ENCODE data around the gene MPEG1. TPM values are rescaled to one million over a fixed set of nuclear protein-coding genes. Genes with fewer than 3 reads are reported as not detected.

The MPEG1 gene
- polyA plus RNA-seq, 2 of the 4 experiments (the other 2 are of a cell fraction), result not detected

DNA sequence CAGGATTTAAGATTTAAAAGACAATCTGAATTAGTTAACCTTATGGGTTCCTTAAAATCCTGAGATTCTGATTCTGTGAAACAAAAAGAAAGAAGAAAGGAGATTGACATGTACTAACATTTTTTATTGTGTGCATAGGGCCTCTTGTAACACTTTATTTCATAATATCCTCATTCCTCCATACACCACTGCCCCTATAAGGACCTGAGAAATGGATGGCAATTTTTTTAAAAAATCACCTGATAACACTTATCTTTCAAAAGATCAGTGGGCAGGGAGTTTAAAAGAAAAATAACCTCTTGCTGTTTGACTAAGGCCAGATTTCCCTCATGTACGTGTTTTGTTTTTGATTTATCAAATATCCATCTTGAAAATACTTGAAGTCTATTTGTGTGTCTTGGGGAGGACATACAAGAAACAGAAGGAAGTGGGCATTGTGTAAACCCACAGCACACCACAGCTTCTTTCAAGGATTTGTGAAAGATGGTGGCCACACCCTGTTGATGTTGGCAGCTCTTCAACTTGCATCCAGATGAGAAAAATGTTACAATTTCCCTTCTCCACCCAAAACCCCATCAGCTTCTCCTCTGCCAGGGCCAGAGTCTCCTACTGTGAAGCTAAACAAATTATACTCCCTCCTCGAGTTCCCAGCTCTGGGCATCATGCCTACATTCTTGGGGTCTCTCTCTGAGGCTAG is 35.0 kb upstream of the MPEG1 start:
- 1% methylated on average over 2 of the region's 2 CpGs for WGBS (ENCODE audit: missing lambda C conversion rate)

DNA sequence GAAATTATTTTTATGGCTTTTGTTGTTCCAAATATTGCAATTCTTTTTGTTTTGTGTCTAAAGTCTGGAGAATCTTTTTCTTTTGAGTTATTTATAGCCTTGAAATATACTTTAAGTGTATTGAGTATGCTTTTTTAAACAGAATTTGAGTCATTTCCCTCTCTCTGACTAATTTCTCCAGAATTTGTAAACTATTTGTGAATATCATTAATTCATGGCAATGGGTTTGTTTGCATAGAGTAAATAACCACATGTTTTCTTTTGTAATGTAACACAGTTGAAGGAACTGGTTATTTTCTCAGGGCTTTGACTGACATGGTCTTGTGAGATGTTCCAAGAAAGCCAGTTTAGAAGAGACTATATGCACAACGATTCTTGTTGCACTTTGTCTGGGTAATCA is 30.9 kb upstream of the MPEG1 start:
- TF ChIP-seq, protein P1, sequence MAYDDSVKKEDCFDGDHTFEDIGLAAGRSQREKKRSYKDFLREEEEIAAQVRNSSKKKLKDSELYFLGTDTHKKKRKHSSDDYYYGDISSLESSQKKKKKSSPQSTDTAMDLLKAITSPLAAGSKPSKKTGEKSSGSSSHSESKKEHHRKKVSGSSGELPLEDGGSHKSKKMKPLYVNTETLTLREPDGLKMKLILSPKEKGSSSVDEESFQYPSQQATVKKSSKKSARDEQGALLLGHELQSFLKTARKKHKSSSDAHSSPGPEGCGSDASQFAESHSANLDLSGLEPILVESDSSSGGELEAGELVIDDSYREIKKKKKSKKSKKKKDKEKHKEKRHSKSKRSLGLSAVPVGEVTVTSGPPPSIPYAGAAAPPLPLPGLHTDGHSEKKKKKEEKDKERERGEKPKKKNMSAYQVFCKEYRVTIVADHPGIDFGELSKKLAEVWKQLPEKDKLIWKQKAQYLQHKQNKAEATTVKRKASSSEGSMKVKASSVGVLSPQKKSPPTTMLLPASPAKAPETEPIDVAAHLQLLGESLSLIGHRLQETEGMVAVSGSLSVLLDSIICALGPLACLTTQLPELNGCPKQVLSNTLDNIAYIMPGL (CRISPR knock-in tag; IDR thresholded peaks at IDR 0.05; ENCODE audit: borderline replicate concordance), result no peak
- TF ChIP-seq ZSCAN20 (CRISPR knock-in tag; IDR thresholded peaks at IDR 0.05) (no peak), GATA3 (IDR thresholded peaks at IDR 0.05; ENCODE audit: borderline replicate concordance) (no peak), HOXB13 (CRISPR knock-in tag; IDR thresholded peaks at IDR 0.05; ENCODE audit: low read depth) (no peak), EHF (CRISPR knock-in tag; IDR thresholded peaks at IDR 0.05) (no peak), EP300 (IDR thresholded peaks at IDR 0.05) (no peak)
- TF ChIP-seq, protein P2, sequence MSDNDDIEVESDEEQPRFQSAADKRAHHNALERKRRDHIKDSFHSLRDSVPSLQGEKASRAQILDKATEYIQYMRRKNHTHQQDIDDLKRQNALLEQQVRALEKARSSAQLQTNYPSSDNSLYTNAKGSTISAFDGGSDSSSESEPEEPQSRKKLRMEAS (IDR thresholded peaks at IDR 0.05), result no peak
- TF ChIP-seq, protein P3, sequence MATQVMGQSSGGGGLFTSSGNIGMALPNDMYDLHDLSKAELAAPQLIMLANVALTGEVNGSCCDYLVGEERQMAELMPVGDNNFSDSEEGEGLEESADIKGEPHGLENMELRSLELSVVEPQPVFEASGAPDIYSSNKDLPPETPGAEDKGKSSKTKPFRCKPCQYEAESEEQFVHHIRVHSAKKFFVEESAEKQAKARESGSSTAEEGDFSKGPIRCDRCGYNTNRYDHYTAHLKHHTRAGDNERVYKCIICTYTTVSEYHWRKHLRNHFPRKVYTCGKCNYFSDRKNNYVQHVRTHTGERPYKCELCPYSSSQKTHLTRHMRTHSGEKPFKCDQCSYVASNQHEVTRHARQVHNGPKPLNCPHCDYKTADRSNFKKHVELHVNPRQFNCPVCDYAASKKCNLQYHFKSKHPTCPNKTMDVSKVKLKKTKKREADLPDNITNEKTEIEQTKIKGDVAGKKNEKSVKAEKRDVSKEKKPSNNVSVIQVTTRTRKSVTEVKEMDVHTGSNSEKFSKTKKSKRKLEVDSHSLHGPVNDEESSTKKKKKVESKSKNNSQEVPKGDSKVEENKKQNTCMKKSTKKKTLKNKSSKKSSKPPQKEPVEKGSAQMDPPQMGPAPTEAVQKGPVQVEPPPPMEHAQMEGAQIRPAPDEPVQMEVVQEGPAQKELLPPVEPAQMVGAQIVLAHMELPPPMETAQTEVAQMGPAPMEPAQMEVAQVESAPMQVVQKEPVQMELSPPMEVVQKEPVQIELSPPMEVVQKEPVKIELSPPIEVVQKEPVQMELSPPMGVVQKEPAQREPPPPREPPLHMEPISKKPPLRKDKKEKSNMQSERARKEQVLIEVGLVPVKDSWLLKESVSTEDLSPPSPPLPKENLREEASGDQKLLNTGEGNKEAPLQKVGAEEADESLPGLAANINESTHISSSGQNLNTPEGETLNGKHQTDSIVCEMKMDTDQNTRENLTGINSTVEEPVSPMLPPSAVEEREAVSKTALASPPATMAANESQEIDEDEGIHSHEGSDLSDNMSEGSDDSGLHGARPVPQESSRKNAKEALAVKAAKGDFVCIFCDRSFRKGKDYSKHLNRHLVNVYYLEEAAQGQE (IDR thresholded peaks at IDR 0.05), result no peak
- TF ChIP-seq, protein P4, sequence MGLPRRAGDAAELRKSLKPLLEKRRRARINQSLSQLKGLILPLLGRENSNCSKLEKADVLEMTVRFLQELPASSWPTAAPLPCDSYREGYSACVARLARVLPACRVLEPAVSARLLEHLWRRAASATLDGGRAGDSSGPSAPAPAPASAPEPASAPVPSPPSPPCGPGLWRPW (IDR thresholded peaks at IDR 0.05), result no peak
- ATAC-seq, result no peak
- peaks cover 5% of the 10 kb centered on the region; the same call in 1 of the 3 replicates for H3K9me3 ChIP-seq
- no peaks in the 10 kb centered on the region for H3K4me1 ChIP-seq
- no peak for DNase-seq (ENCODE audit: low read depth in 1 of 2, low spot score in 1 of 2)
- no peak for FAIRE-seq
- POLR2A ChIA-PET, result no interaction called here
- H3K4me2 ChIP-seq, result no peak overlapping the region
- no peak overlapping the region for H3K4me3 ChIP-seq
- H3K27ac ChIP-seq, result no peak overlapping the region
- CTCF ChIA-PET, result no interaction called here
- WGBS (ENCODE audit: missing lambda C conversion rate), result 4% methylated on average over 1 of the region's 1 CpG

More for the DNA sequence above, 35.0 kb upstream of the MPEG1 start:
- Histone ChIP-seq H3K9me3 (no peaks in the 10 kb centered on the region), H3K4me3 (no peak overlapping the region), H3K27ac (no peak overlapping the region), H3K4me2 (no peak overlapping the region), H3K4me1 (no peaks in the 10 kb centered on the region)
- FAIRE-seq (no peak), DNase-seq (ENCODE audit: low read depth in 1 of 2, low spot score in 1 of 2) (peak in 1 of 2 experiments; percentile 27), ATAC-seq (no peak)
- no peak for TF ChIP-seq RCOR1 (IDR thresholded peaks at IDR 0.05; ENCODE audit: low read depth, low read length)
- TF ChIP-seq CHD4 (IDR thresholded peaks at IDR 0.05; ENCODE audit: borderline replicate concordance), result no peak
- TF ChIP-seq NR3C1 (IDR thresholded peaks at IDR 0.05), result no peak
- TF ChIP-seq GATA3 (IDR thresholded peaks at IDR 0.05; ENCODE audit: borderline replicate concordance), result no peak
- TF ChIP-seq HDAC2 (IDR thresholded peaks at IDR 0.05), result no peak
- TF ChIP-seq, protein P5, sequence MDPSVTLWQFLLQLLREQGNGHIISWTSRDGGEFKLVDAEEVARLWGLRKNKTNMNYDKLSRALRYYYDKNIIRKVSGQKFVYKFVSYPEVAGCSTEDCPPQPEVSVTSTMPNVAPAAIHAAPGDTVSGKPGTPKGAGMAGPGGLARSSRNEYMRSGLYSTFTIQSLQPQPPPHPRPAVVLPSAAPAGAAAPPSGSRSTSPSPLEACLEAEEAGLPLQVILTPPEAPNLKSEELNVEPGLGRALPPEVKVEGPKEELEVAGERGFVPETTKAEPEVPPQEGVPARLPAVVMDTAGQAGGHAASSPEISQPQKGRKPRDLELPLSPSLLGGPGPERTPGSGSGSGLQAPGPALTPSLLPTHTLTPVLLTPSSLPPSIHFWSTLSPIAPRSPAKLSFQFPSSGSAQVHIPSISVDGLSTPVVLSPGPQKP (IDR thresholded peaks at IDR 0.05; ENCODE audit: low read depth, low read length), result no peak
- TF ChIP-seq, protein P6, sequence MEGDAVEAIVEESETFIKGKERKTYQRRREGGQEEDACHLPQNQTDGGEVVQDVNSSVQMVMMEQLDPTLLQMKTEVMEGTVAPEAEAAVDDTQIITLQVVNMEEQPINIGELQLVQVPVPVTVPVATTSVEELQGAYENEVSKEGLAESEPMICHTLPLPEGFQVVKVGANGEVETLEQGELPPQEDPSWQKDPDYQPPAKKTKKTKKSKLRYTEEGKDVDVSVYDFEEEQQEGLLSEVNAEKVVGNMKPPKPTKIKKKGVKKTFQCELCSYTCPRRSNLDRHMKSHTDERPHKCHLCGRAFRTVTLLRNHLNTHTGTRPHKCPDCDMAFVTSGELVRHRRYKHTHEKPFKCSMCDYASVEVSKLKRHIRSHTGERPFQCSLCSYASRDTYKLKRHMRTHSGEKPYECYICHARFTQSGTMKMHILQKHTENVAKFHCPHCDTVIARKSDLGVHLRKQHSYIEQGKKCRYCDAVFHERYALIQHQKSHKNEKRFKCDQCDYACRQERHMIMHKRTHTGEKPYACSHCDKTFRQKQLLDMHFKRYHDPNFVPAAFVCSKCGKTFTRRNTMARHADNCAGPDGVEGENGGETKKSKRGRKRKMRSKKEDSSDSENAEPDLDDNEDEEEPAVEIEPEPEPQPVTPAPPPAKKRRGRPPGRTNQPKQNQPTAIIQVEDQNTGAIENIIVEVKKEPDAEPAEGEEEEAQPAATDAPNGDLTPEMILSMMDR (IDR thresholded peaks at IDR 0.05), result no peak
- no peak for TF ChIP-seq RNF2 (IDR thresholded peaks at IDR 0.05; ENCODE audit: borderline replicate concordance, low read depth)
- TF ChIP-seq EHF (CRISPR knock-in tag; IDR thresholded peaks at IDR 0.05), result no peak
- no peak for TF ChIP-seq SMC3 (IDR thresholded peaks at IDR 0.05)
- TF ChIP-seq NPAS2 (CRISPR knock-in tag; IDR thresholded peaks at IDR 0.05; ENCODE audit: borderline replicate concordance), result no peak
- TF ChIP-seq ZFP36 (IDR thresholded peaks at IDR 0.05; ENCODE audit: borderline replicate concordance, partially characterized antibody), result no peak
- TF ChIP-seq, protein P1 (CRISPR knock-in tag; IDR thresholded peaks at IDR 0.05; ENCODE audit: borderline replicate concordance), result no peak
- TF ChIP-seq POLR2AphosphoS2 (conservative IDR thresholded peaks at IDR 0.05; ENCODE audit: low read length), result no peak
- no peak for TF ChIP-seq EHMT2 (IDR thresholded peaks at IDR 0.05; ENCODE audit: low read depth)
- TF ChIP-seq ZSCAN20 (CRISPR knock-in tag; IDR thresholded peaks at IDR 0.05), result no peak
- TF ChIP-seq ESRRA (IDR thresholded peaks at IDR 0.05; ENCODE audit: borderline replicate concordance, low read length), result no peak
- TF ChIP-seq HEYL (CRISPR knock-in tag; IDR thresholded peaks at IDR 0.05), result no peak
- ChIA-PET CTCF (interaction anchor here (1.5 to 1.6 kb wide), 2 partner anchors 76 kb away, joined by 4 to 6 read pairs; partner anchors contain the start of gene DTX4), POLR2A (no interaction called here)
